ENCODE data around the gene DGCR6.
"Not testable (repeated sequence)": the region's sequence is repeated elsewhere in the genome, so short reads cannot be mapped to it uniquely, and the experiment has no call there.

- not testable (repeated sequence) for TF ChIP-seq CTCF, POLR2A, POLR2AphosphoS5 (IDR thresholded peaks at IDR 0.05)
Measured at GRCh38 chr22:18958738-18959137, 52.6 kb downstream of the DGCR6 start.
